ENCODE results near the gene MPZL3. TPM values are rescaled to one million over a fixed set of nuclear protein-coding genes. Genes with fewer than 3 reads are reported as not detected.

The MPZL3 gene
- total RNA-seq, 1 experiment from 2014 or later, result 0.52 TPM

- no peak for DNase-seq (ENCODE audit: low spot score)
- intact Hi-C loops (cut with micrococcal nuclease; ENCODE audit: unreplicated experiment), result no loop called here
- no peaks in the 10 kb centered on the region for H3K9me3 ChIP-seq (ENCODE audit: low read depth, low read length, poor library complexity, severe bottlenecking)
- H3K4me3 ChIP-seq (ENCODE audit: low read depth, low read length, poor library complexity, severe bottlenecking), result no peak overlapping the region
- H3K36me3 ChIP-seq (ENCODE audit: insufficient read depth, low read length, poor library complexity, severe bottlenecking), result no peaks in the 10 kb centered on the region
- peaks cover 19% of the 10 kb centered on the region for H3K27me3 ChIP-seq (replicated peaks; ENCODE audit: insufficient read depth, low read depth, low read length, poor library complexity)
- BruUV-seq (replicated peaks), result no TSS peak
- CTCF ChIA-PET, result no interaction called here
- POLR2A ChIA-PET (ENCODE audit: low non-redundant PET), result no interaction called here
- no peaks in the 10 kb centered on the region for H3K4me1 ChIP-seq (ENCODE audit: insufficient read depth, low read length, poor library complexity, severe bottlenecking)
- no peak overlapping the region for H3K27ac ChIP-seq (ENCODE audit: low read depth, low read length, poor library complexity, severe bottlenecking)
- TF ChIP-seq, protein P1, sequence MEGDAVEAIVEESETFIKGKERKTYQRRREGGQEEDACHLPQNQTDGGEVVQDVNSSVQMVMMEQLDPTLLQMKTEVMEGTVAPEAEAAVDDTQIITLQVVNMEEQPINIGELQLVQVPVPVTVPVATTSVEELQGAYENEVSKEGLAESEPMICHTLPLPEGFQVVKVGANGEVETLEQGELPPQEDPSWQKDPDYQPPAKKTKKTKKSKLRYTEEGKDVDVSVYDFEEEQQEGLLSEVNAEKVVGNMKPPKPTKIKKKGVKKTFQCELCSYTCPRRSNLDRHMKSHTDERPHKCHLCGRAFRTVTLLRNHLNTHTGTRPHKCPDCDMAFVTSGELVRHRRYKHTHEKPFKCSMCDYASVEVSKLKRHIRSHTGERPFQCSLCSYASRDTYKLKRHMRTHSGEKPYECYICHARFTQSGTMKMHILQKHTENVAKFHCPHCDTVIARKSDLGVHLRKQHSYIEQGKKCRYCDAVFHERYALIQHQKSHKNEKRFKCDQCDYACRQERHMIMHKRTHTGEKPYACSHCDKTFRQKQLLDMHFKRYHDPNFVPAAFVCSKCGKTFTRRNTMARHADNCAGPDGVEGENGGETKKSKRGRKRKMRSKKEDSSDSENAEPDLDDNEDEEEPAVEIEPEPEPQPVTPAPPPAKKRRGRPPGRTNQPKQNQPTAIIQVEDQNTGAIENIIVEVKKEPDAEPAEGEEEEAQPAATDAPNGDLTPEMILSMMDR (conservative IDR thresholded peaks at IDR 0.05; ENCODE audit: low read depth, low read length), result no peak
- no peak for TF ChIP-seq EZH2 (IDR thresholded peaks at IDR 0.05; ENCODE audit: borderline replicate concordance, low read depth, low read length, poor library complexity, severe bottlenecking)
These were observed 51.1 kb downstream of the MPZL3 start for GRCh38 chr11:118200901-118201680.

- H3K36me3 ChIP-seq (ENCODE audit: insufficient read depth, low read length, poor library complexity, severe bottlenecking), result no peaks in the 10 kb centered on the region
- H3K4me3 ChIP-seq (ENCODE audit: low read depth, low read length, poor library complexity, severe bottlenecking), result no peak overlapping the region
- ChIA-PET POLR2A (ENCODE audit: low non-redundant PET) (no interaction called here), CTCF (no interaction called here)
- H3K4me1 ChIP-seq (ENCODE audit: insufficient read depth, low read length, poor library complexity, severe bottlenecking), result no peaks in the 10 kb centered on the region
- intact Hi-C loops (cut with micrococcal nuclease; ENCODE audit: unreplicated experiment), result no loop called here
- TF ChIP-seq EZH2 (IDR thresholded peaks at IDR 0.05; ENCODE audit: borderline replicate concordance, low read depth, low read length, poor library complexity, severe bottlenecking), result no peak
- TF ChIP-seq, protein P1 (conservative IDR thresholded peaks at IDR 0.05; ENCODE audit: low read depth, low read length), result no peak
- no TSS peak for BruUV-seq (replicated peaks)
- no peak overlapping the region for H3K27ac ChIP-seq (ENCODE audit: low read depth, low read length, poor library complexity, severe bottlenecking)
- H3K9me3 ChIP-seq (ENCODE audit: low read depth, low read length, poor library complexity, severe bottlenecking), result no peaks in the 10 kb centered on the region
- H3K27me3 ChIP-seq (replicated peaks; ENCODE audit: insufficient read depth, low read depth, low read length, poor library complexity), result peaks cover 13% of the 10 kb centered on the region
- no peak for DNase-seq (ENCODE audit: low spot score)
These were observed 51.7 kb downstream of the MPZL3 start for GRCh38 chr11:118200497-118200896.

GRCh38 chr11:118199135-118199534 lies 53.0 kb downstream of the MPZL3 start:
- H3K27me3 ChIP-seq (replicated peaks; ENCODE audit: insufficient read depth, low read depth, low read length, poor library complexity), result peaks cover under 1% of the 10 kb centered on the region
- no peak overlapping the region for H3K27ac ChIP-seq (ENCODE audit: low read depth, low read length, poor library complexity, severe bottlenecking)
- no peak overlapping the region for H3K4me3 ChIP-seq (ENCODE audit: low read depth, low read length, poor library complexity, severe bottlenecking)
- POLR2A ChIA-PET (ENCODE audit: low non-redundant PET), result no interaction called here
- TF ChIP-seq, protein P1 (conservative IDR thresholded peaks at IDR 0.05; ENCODE audit: low read depth, low read length), result no peak
- no peak for TF ChIP-seq EZH2 (IDR thresholded peaks at IDR 0.05; ENCODE audit: borderline replicate concordance, low read depth, low read length, poor library complexity, severe bottlenecking)
- intact Hi-C loops (cut with micrococcal nuclease; ENCODE audit: unreplicated experiment), result loop anchor here (2.0 kb wide), 1 partner anchor 160 kb away; the partner anchor contains the start of gene UBE4A
- DNase-seq (ENCODE audit: low spot score), result no peak
- H3K36me3 ChIP-seq (ENCODE audit: insufficient read depth, low read length, poor library complexity, severe bottlenecking), result no peaks in the 10 kb centered on the region
- H3K9me3 ChIP-seq (ENCODE audit: low read depth, low read length, poor library complexity, severe bottlenecking), result no peaks in the 10 kb centered on the region
- BruUV-seq (replicated peaks), result no TSS peak
- no peaks in the 10 kb centered on the region for H3K4me1 ChIP-seq (ENCODE audit: insufficient read depth, low read length, poor library complexity, severe bottlenecking)
- CTCF ChIA-PET, result interaction anchor here (0.6 to 1.2 kb wide), 9 partner anchors 14 to 425 kb away, joined by 3 to 8 read pairs (median 4); no protein-coding TSS in a partner anchor
